T-helper 1 cell (primary cell): ENCODE results near the gene PRDM16.

Source experiments
- DNase-seq, 5 donors: peaks; one replicate each; pipeline ENCODE4 v3.0.0-alpha.2; 2012 to 2020

Gene PRDM16

DNA sequence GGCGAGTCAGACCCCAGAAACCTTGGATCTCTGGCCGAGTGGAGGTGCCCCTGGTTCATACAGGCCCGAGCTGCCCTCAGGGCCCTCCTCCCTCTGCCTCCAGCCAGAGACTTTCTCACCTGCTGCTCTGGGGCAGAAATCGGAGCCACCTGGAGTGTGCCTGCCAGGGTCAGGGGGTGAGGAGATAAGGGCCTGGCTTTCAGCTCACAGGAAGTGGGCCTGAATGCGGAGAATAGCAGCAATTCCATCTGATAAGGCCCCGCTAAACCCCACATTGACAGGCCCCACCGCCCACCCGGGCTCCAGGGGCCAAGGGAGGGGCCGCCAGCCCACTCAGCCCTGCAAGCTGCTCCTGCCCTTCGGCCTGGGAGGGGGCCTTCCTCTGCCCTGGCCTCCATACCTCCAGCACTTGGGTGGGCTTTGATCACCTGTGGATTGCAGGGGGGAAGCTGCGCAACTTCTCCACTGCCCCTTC, 261.8 kb downstream of the PRDM16 start:
- DNase-seq: no peak

DNA sequence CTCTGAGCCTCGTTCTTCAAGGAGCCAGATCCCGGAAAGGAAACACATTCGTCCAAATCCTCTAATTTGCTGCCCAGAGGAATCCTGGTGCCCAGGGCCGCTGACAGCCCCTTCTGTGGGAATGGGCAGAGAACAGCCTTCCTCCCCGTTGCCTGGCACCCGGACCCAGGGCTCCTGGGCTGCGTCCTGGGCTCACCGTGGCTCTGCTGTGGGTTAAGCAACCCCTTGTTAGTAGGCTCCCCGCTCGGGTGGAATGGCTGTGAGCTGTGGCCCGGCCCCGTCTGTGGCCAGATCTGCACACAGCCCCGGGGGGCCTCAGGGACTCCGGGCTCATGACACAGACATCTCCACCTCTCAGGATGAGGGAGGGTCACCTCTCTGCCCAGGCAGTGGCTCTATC, 262.6 kb downstream of the PRDM16 start:
- no peak for DNase-seq

DNA sequence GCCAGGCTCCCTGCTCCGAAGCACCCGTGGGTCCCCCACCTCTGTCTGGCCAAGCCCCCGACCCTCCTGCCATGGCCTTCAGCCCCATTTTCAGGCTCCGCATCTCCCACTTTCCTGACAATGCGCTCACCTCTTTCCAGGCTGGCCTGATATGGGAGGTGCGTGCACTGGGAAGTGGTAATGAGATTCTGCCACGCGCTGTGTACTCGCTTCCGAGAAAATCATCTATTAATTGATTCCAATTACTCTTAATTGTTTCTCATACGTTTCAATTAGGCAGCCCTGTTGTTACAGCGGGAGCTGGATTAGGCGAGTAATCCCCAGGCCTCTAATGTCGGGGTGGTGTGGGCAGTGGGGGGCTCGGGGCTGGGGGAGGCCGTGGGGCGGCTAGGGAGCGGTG, 263.0 kb downstream of the PRDM16 start:
- no peak for DNase-seq

DNA sequence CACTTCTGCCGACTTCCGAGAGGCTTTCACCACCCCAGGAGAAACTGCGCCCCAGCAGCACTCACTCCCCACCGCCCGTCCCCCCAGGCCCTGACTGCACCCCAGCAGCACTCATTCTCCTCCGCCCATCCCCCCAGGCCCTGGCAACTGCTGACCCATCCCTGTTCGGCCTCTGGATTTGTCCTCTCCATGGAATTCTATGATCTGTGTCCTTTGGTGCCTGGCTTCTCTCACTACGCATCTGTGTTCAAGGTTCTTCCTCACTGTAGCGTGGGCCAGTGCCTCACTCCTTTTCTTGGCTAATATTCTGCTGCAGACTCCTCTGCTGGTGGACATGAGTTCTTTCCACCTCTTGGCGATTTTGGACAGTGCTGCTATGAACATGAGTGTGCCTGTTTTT, 263.7 kb downstream of the PRDM16 start:
- DNase-seq: no peak

DNA sequence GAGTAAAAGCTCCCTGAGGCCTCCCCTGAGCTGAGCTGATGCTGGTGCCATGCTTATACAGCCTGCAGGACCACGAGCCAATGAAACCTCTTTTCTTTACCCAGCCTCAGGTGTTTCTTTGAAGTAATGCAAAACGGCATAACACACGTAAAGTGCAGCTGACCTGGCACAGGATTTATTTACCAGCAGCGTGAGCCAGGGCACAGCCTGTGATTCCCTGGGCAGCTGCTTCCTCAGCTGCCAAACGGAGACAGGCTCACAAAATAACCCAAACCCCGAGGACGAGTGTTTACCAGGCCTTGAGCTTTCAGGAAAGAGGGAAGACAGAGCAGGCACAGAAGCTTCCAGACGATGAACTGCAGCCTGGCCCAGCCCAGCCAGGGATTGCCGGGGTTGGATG, 264.9 kb downstream of the PRDM16 start:
- DNase-seq: no peak

DNA sequence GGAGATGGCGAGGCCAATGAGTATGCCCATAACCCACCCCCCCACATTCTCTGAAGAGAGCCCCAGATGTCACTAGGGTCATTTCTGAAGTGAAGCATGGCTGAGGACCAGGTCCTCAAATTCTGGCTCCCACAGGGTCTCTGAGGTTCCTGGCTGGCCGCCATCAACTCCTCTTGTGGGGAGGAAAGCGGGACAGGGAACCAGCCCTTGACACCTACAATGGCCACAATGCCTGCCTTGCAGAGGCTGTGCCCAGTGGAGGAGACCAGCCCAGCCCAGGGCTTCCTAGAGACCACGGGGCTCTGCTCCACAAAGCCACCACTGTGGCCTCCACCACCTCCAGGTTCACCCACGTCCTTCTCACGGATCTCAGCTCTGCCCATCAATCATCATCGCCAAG, 265.4 kb downstream of the PRDM16 start:
- no peak for DNase-seq

DNA sequence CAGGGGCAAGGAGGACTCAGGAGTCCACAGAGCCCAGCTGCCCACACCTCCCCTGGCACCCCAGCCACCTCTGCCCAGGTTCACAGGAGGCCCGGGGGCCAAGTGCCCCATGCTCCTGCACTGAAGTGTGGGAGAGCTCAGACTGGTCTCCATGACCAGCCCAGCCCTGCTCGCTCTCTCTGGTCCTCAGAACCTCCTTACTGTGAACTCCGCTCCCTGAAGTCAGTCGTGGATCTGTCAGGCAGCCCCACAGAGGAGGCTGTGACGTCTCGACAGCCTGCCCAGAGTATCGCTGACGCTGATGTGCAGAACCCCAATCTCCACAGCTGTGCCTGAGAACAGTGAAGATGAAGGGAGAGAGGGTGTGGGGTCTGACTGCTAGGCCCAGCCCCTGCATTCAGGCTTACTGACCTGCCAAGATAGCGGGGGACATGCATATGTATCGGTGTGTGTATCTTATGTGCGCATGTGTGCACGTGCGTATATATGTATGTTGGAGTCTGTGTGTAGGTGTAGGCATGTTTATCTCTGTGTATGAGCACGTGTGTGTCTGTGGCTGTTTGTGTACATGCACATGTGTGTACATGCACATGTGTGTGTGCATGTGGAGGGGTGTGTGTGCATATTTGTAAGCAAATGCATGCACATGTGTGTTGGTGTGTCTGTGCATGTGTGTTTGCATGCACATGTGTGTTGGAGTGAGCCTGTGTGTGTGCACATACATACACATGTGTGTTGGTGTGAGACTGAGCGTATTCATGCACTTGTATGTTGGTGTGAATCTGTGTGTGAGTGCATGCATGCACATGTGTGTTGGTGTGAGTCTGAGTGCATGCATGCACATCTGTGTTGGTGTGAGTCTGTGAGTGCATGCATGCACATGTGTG, 267.0 kb downstream of the PRDM16 start:
- DNase-seq: no peak

DNA sequence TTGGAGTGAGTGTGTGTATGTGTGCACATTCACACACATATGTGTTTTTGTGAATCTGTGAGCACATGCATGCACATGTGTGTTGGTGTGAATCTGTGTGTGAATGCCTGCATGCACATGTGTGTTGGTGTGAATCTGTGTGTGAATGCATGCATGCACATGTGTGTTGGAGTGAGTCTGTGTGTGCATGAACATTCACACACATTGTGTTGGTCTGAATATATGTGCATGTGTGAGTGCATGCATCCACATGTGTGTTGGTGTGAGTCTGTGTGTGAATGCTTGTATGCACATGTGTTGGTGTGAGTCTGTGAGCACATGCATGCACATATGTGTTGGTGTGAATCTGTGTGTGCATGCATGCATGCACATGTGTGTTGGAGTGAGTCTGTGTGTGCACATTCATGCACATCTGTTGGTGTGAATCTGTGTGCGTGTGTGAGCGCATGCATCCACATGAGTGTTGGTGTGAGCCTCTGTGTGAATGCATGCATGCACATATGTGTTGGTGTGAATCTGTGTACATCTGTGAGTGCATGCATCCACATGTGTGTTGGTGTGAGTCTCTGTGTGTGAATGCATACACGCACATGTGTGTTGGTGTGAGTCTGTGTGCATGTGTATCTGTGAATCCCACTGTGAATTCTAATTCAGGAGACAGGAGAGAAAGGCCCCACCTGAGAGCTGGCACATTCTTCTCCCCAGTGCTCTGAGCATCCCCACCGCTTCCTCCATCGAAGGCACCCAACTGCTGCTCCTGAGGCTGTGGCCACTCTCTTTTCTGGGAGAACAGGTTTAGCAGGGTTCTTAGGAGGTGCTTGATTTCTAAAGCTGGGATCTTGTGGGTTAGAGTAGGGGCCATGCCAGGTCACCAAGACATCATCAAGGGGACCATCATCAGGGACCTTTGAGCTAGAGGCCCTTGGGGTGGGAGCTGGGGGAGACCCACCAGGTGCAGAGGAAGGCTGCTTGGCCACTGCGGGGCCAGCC, 267.9 kb downstream of the PRDM16 start:
- DNase-seq: no peak

DNA sequence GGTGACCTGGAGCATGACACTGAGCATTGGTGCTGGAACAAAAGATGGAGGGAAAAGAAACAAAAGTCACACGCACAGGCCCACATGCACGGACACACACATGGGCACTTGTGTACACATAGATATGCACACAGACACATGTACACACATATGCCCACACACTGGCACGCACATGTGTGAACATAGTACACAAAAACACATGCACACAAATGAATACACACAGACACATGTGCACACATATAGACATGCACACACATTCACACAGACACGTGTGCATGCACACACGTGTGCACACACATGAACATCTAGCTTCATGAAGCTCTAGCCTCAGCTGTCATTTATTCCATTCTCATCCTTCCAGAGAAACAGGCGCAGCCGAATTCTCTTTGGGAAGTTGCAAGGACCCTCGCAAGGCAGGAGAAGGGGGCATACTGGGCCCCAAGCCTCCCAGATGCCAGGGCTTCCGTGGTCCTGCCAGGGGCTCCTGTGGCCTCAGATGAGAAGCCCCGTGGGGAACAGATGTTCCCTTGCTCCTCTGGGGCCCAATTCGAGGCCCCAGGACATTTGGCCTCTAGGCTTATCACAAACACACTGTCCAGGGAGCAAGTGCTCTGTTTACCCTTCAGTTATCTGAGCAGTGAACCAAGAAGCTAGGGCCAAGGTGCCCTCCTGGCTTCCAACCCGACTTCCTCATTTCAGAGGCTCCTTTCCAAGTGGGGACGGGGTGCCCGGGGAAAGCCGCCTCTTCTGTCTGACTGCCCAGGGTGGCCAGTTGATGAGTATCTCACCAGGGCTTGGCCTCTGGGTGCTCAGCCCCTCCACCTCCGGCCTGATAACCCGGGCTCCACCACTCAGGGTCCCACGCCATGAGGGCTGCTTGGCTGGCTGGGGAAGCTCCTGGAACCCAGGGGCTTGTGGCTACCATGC, 269.1 kb downstream of the PRDM16 start:
- DNase-seq: no peak

DNA sequence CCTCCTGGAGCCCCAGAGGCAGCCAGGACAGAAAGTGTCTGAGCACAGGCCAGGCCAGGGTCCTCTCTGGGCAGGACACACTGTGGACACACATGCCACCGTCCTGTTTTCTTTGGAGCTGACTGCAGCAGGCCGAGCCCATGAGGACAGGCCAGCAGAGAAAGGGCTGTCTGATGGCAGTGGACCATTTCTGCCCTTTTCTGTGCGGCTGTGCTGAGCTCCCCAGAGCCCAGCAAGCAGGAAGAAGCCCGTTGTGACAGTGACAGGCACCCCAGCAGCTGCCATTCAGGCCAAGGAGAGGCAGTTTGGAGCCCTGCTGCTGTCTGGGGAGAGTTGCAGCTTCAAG, 269.7 kb downstream of the PRDM16 start:
- DNase-seq: no peak

DNA sequence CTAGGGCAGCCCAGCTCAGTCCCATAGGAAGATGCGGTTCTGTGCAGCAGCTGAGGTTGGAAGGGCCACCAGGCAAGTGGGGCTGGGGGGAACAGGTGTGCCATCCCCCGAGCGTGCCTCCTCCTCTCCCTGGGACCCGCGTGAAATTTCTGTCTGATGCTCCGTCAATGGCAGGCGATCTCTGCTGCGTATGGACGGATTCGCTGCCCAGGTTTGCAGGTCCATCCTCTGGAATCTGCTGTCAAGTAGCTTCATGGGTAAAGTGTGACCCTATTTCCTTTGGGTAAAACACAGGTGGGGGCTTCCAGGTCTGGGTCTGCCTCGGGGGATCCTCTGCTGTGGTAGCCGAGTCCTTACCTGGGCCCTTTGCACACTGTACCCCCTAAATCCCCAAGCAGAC, 270.9 kb downstream of the PRDM16 start:
- no peak for DNase-seq

DNA sequence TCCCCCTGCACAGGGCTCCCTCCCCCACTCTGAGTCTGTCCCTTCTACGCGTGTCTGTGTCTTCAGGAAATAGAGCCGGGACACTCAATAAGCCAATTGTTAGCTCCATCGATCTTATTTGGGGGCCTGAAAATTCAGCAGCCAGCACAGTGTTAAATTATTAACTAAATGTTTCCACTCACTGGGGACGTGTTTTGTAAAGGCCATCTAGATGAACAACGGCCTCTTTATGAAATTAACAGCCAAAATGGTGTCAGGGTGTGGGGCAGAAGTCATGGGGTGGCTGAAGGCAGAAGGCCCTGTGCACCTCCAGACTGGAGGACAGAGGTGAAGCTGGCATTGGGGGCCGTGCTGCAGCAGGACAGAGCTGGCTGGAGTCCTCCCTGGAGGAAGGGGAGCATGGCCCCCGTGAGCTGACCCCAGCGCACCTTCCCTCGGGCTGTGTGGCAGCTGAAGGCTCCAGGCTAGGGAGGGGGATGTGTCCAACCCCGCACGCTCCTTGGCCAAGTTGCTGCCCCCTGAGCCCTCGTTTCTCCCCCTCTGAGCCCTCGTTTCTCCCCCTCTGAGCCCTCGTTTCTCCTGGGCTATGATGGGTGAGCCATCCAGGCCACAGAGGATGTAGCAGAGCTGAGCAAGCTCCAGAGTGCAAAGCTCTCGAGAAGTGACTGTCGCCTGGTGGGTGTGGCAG, 271.7 kb downstream of the PRDM16 start:
- no peak for DNase-seq

DNA sequence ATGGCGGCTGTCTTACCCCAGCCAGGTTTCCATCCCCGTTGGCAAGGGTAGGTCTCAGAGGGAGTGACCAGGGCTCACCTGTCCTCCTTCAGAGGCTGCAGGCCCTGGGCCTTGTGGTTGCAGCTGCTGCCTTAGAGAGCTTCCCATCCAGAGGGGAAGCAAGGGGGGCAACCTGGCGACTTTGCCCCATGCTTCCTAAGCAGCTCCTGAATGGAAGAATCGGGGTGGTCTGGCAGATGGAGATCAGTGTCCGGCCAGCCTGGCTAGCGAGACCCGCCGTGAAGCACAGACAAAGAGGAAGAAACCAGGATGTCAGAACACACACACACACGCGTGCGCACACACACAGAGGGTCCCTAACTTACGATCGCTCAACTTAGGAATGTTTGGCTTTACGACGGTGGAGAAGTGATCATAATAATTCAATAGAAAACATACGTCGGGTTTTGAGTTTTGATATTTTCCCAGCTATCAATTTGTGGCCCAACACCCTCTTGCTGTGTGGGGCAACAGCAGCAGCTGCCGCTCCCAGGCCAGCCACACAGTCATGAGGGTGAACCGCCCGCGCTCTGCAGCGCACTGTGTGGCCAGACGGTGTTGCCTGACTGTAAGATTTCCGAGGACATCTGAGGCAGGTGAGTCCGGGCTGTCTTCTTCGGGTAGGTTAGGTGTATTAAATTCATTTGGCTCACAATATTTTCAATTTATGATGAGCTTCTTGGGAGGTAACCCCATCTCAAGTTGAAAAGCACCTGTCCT, 272.4 kb downstream of the PRDM16 start:
- no peak for DNase-seq

DNA sequence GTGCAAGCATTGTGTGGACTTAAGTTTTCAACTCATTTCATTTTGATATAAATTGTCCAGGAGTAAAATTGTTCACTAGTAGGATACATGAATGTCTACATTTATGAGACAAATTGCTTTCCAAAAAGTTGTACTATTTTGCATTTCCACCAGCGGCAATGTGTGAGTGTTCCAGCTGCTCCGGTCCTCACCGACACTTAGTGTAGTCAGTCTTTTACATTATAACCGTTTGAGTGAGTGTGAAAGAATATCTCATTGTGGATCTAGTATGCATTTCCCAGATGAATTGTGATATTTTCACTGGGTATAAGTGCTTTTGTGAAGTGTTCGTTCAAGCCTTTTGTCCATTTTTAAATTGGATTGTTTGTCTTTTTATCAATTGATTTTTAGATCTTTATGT, 274.0 kb downstream of the PRDM16 start:
- DNase-seq: no peak

DNA sequence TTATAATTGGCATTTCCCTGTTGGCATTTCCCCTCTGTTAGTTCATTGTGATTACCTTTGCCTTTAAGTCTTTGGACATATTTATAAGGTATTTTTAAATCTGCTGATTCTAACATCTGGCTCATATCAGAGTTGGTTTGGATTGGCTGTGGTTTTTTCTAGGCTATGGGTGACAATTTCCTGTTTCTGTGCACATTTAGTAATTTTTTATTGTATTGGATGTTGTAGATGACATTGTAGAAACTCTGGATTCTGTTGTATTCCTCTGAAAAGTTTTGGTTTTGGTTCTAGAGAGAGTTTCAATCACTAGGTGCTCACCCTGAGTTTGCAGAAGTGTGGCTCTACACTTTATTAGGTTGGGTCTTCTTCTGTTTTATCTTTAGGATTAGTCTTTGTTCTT, 275.4 kb downstream of the PRDM16 start:
- no peak for DNase-seq

DNA sequence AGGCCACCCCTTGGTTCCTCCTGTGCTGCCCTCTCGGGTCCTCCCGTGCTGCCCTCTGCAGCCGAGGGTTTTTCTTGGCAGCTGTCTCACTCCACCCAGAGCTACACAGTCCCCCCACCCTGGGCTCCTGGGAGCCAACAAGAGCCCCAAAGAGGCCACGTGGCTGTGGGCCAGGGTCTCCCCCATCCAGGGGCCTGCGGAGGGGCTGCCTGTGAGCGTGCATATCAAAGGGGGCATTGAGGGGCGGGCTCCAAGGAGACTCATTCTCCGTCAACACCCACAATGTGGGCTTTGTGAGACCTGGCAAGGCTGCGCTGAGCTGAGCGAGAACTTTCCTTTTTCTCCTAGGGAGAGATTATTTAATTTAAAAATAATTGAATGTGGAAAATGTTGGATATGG, 276.8 kb downstream of the PRDM16 start:
- no peak for DNase-seq

DNA sequence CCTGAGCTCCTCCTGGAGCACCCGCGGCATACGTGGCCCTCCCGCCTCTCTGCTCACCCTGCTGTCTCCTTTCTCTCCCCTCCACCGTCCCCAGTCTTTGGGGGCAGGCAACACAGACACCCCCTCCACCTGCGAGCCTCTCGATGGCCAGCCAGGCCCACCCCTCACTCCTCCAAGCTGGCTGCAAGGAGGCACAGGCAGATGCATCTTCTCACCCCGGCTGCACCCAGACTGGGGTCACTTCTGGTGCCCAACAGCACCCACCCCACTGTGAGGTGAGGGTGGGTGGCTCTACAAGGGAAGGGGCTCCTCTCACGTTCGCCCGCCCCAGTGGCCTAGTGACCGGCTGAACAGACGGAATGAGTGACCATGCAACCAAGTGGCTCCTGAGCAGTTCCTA, 277.5 kb downstream of the PRDM16 start:
- no peak for DNase-seq

DNA sequence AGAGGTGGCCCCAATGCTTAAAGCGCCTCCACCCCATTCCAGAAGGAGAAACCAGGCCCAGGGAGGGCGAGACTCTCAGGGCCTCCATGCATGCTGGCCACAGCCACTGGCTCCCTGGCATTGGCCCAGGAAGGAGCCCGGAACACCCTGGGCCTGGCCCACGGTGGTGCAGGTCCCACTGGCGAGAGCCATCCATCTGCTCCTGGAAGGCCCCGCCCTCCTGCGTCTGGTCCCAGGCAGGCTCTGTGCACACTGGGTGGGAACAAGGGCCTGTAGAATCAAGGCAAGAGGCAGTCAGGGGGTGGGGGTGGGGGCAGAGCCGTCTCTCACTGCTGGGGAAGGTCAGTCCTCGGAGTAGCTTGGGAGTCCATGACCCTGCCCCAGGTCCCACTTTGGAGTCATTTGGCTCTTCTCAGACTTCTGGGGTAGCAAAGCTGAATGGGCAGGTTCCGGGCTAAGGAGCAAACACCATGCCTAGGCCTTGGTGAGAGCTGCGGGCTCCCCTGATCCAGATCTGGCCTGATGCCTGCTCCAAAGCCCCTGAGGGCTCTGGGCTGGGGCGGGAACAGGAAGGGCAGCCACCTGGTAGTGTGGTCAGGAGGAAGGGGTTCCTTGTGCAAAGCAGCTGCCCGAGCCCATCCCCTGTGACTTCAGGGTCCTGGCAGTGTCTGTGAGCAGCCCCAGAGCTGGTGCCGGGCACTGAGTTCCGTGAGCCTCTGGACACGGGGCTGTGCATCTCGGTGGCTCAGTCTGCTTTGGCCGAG, 278.4 kb downstream of the PRDM16 start:
- no peak for DNase-seq

DNA sequence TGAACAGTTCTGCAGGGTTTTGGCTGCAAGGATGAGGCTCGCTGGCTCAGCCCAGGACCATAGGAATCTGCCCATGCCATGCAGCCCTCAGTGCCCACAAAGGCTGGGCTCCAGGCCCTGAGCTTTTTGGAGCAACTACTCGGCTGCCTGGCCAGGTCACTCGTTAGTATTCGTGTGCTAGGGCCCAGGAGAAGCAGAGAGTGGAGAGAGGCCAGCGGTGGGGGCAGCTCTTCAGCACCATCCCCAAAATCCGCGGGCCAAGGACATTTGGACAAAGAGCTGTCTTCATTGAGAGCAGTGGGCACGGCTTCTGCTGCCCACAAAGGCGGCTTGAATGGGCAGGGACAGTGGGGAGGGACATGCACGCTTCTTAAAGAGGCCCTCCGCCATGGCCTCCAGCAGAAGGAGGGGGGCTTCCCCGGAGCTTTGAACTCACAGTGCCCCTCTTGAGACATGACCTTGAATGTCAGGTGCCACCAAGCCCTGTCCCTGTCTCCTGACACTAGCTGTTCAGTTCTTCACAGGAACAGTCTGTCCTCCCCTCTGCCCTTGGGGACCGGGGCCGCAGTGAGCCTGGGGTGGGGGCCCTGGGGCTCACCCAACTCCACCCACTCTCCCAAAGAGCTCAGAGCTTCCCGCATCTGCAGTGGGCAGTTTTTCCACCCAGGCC, 279.3 kb downstream of the PRDM16 start:
- DNase-seq: no peak
